ENCODE data around the gene RANBP3.
"Not testable (repeated sequence)": the region's sequence is repeated elsewhere in the genome, so short reads cannot be mapped to it uniquely, and the experiment has no call there.

Gene RANBP3

GRCh38 chr19:5891938-5892771 is 85.8 kb downstream of the RANBP3 start:
- FAIRE-seq, result no peak
- DNase-seq (ENCODE audit: insufficient read length, low spot score), result no peak
- TF ChIP-seq POLR2A (IDR thresholded peaks at IDR 0.05; ENCODE audit: low read depth, low read length), result no peak

GRCh38 chr19:5891572-5891937 is 86.4 kb downstream of the RANBP3 start:
- DNase-seq (ENCODE audit: insufficient read length, low spot score) (no peak), FAIRE-seq (no peak)
- no peak for TF ChIP-seq POLR2A (IDR thresholded peaks at IDR 0.05; ENCODE audit: low read depth, low read length)

- no peak for FAIRE-seq
- TF ChIP-seq POLR2A (IDR thresholded peaks at IDR 0.05; ENCODE audit: low read depth, low read length), result no peak
Observed at GRCh38 chr19:5890099-5890498, 87.8 kb downstream of the RANBP3 start.

GRCh38 chr19:5889288-5889971 is 88.5 kb downstream of the RANBP3 start:
- no peak for FAIRE-seq
- DNase-seq (ENCODE audit: insufficient read length, low spot score), result no peak
- TF ChIP-seq POLR2A (IDR thresholded peaks at IDR 0.05; ENCODE audit: low read depth, low read length), result no peak

More at GRCh38 chr19:5890099-5890498, 87.8 kb downstream of the RANBP3 start:
- DNase-seq (ENCODE audit: insufficient read length, low spot score), result no peak

- FAIRE-seq; DNase-seq (ENCODE audit: insufficient read length, low spot score): not testable (repeated sequence)
Observed at GRCh38 chr19:5884065-5884811, 93.7 kb downstream of the RANBP3 start.

- FAIRE-seq; DNase-seq (ENCODE audit: insufficient read length, low spot score): not testable (repeated sequence)
Observed at GRCh38 chr19:5883157-5883873, 94.6 kb downstream of the RANBP3 start.

- no peak for TF ChIP-seq POLR2A (IDR thresholded peaks at IDR 0.05; ENCODE audit: low read depth, low read length)
- FAIRE-seq (no peak), DNase-seq (ENCODE audit: insufficient read length, low spot score) (no peak)
Observed at GRCh38 chr19:5882421-5882968, 95.4 kb downstream of the RANBP3 start.

- TF ChIP-seq POLR2A (IDR thresholded peaks at IDR 0.05; ENCODE audit: low read depth, low read length), result no peak
- FAIRE-seq, result no peak
- DNase-seq (ENCODE audit: insufficient read length, low spot score), result no peak
Observed at GRCh38 chr19:5881543-5882299, 96.2 kb downstream of the RANBP3 start.

GRCh38 chr19:5880604-5881078 is 97.3 kb downstream of the RANBP3 start:
- no peak for DNase-seq (ENCODE audit: insufficient read length, low spot score)
- TF ChIP-seq POLR2A (IDR thresholded peaks at IDR 0.05; ENCODE audit: low read depth, low read length), result no peak
- FAIRE-seq, result no peak

- FAIRE-seq, result no peak
- DNase-seq (ENCODE audit: insufficient read length, low spot score), result no peak
- no peak for TF ChIP-seq POLR2A (IDR thresholded peaks at IDR 0.05; ENCODE audit: low read depth, low read length)
Observed at GRCh38 chr19:5880196-5880595, 97.7 kb downstream of the RANBP3 start.

GRCh38 chr19:5877882-5878281 is 100.1 kb downstream of the RANBP3 start:
- TF ChIP-seq POLR2A (IDR thresholded peaks at IDR 0.05; ENCODE audit: low read depth, low read length), result no peak
- FAIRE-seq (no peak), DNase-seq (ENCODE audit: insufficient read length, low spot score) (no peak)

GRCh38 chr19:5877427-5877826 is 100.5 kb downstream of the RANBP3 start:
- no peak for FAIRE-seq
- no peak for DNase-seq (ENCODE audit: insufficient read length, low spot score)
- no peak for TF ChIP-seq POLR2A (IDR thresholded peaks at IDR 0.05; ENCODE audit: low read depth, low read length)

GRCh38 chr19:5874496-5874895 is 103.4 kb downstream of the RANBP3 start:
- peak; percentile 64 for DNase-seq (ENCODE audit: insufficient read length, low spot score)
- not testable (repeated sequence) for FAIRE-seq

Measured in H54 (cell line).